ENCODE results near the gene ATCAY.
"Not testable (repeated sequence)": the region's sequence is repeated elsewhere in the genome, so short reads cannot be mapped to it uniquely, and the experiment has no call there.

Gene ATCAY

GRCh38 chr19:3944018-3944721 is 63.7 kb downstream of the ATCAY start:
- no peak for DNase-seq
- TF ChIP-seq, protein P1, sequence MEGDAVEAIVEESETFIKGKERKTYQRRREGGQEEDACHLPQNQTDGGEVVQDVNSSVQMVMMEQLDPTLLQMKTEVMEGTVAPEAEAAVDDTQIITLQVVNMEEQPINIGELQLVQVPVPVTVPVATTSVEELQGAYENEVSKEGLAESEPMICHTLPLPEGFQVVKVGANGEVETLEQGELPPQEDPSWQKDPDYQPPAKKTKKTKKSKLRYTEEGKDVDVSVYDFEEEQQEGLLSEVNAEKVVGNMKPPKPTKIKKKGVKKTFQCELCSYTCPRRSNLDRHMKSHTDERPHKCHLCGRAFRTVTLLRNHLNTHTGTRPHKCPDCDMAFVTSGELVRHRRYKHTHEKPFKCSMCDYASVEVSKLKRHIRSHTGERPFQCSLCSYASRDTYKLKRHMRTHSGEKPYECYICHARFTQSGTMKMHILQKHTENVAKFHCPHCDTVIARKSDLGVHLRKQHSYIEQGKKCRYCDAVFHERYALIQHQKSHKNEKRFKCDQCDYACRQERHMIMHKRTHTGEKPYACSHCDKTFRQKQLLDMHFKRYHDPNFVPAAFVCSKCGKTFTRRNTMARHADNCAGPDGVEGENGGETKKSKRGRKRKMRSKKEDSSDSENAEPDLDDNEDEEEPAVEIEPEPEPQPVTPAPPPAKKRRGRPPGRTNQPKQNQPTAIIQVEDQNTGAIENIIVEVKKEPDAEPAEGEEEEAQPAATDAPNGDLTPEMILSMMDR (IDR thresholded peaks at IDR 0.05; ENCODE audit: low read depth, low read length) = no peak
- H3K36me3 ChIP-seq = no peaks in the 10 kb centered on the region
- no peaks in the 10 kb centered on the region for H3K9me3 ChIP-seq (ENCODE audit: severe bottlenecking)
- H3K4me3 ChIP-seq (ENCODE audit: low read depth, low read length) = no peak overlapping the region
- no peak overlapping the region for H3K27ac ChIP-seq
- H3K27me3 ChIP-seq (ENCODE audit: insufficient read depth, low read depth, severe bottlenecking) = no peaks in the 10 kb centered on the region

- no peak overlapping the region for H3K27ac ChIP-seq
- no peaks in the 10 kb centered on the region for H3K9me3 ChIP-seq (ENCODE audit: severe bottlenecking)
- H3K36me3 ChIP-seq = no peaks in the 10 kb centered on the region
- TF ChIP-seq, protein P1 (IDR thresholded peaks at IDR 0.05; ENCODE audit: low read depth, low read length) = no peak
- no peak for DNase-seq
- H3K27me3 ChIP-seq (ENCODE audit: insufficient read depth, low read depth, severe bottlenecking) = no peaks in the 10 kb centered on the region
- H3K4me3 ChIP-seq (ENCODE audit: low read depth, low read length) = no peak overlapping the region
Observed at GRCh38 chr19:3945838-3946237, 65.4 kb downstream of the ATCAY start.

- DNase-seq; H3K27ac ChIP-seq; H3K36me3 ChIP-seq; H3K9me3 ChIP-seq (ENCODE audit: severe bottlenecking); H3K4me3 ChIP-seq (ENCODE audit: low read depth, low read length); H3K27me3 ChIP-seq (ENCODE audit: insufficient read depth, low read depth, severe bottlenecking): not testable (repeated sequence)
Observed at GRCh38 chr19:3947316-3947933, 66.9 kb downstream of the ATCAY start.

- TF ChIP-seq, protein P1 (IDR thresholded peaks at IDR 0.05; ENCODE audit: low read depth, low read length) = no peak
- Histone ChIP-seq H3K27ac (peak overlapping the region; percentile 92), H3K9me3 (ENCODE audit: severe bottlenecking) (no peaks in the 10 kb centered on the region), H3K27me3 (ENCODE audit: insufficient read depth, low read depth, severe bottlenecking) (no peaks in the 10 kb centered on the region), H3K36me3 (peaks cover 7% of the 10 kb centered on the region), H3K4me3 (ENCODE audit: low read depth, low read length) (no peak overlapping the region)
- DNase-seq = no peak
Observed at GRCh38 chr19:3949294-3949693, 68.8 kb downstream of the ATCAY start.

DNA sequence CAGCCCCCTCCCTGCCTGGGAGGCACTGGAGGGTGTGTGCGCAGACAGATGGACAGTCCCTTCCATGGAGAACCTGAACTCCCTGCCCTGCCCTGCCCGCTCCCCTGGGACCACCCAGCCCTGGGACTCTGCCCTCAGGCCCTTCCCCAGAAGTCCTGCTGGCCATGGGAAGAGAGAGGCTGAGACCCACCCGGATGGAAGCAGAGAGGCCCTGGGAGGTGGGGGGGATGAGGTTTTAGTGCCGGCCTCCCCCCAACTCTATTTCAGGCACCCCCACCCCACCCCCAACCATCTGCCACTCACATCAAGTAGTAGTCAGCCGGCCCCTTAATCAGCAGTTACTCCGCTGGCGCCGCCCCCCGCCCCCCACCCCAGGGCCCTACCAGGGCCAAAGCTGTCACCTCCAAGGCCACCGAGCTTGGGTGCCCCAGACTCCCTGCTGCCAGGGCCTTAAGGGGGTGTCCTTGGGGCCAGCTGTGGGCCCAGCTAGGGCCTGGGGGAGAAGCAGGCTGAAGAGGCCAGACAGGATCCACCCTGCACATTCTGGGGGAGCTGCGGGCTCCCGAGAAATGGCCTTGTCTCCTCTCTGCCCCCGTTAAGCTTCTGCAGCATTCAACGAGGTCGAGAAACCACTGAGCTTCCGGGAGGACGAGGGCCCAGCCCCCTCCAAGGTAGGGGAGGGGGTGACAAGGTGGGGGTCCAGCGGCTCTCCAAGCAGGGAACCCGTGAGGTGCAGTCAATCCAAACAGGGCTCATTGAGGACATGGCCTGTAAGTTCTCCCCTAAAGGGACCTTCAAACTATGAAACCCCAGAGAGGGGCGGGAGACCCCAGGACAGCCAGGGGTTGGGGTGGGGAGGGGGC is 69.7 kb downstream of the ATCAY start:
- Histone ChIP-seq H3K36me3 (peaks cover 15% of the 10 kb centered on the region), H3K27ac (peak overlapping the region; percentile 92), H3K4me3 (ENCODE audit: low read depth, low read length) (peak overlapping the region; percentile 47), H3K9me3 (ENCODE audit: severe bottlenecking) (no peaks in the 10 kb centered on the region), H3K27me3 (ENCODE audit: insufficient read depth, low read depth, severe bottlenecking) (no peaks in the 10 kb centered on the region)
- TF ChIP-seq, protein P1 (IDR thresholded peaks at IDR 0.05; ENCODE audit: low read depth, low read length) = no peak
- peak; percentile 79 for DNase-seq

Data from WERI-Rb-1 (cell line).